ENCODE data around the gene ACER2.
A peak's percentile ranks its signal among the peaks of the same experiment; 100 is the strongest.
"Not testable (repeated sequence)": the region's sequence is repeated elsewhere in the genome, so short reads cannot be mapped to it uniquely, and the experiment has no call there.

The ACER2 gene

DNA sequence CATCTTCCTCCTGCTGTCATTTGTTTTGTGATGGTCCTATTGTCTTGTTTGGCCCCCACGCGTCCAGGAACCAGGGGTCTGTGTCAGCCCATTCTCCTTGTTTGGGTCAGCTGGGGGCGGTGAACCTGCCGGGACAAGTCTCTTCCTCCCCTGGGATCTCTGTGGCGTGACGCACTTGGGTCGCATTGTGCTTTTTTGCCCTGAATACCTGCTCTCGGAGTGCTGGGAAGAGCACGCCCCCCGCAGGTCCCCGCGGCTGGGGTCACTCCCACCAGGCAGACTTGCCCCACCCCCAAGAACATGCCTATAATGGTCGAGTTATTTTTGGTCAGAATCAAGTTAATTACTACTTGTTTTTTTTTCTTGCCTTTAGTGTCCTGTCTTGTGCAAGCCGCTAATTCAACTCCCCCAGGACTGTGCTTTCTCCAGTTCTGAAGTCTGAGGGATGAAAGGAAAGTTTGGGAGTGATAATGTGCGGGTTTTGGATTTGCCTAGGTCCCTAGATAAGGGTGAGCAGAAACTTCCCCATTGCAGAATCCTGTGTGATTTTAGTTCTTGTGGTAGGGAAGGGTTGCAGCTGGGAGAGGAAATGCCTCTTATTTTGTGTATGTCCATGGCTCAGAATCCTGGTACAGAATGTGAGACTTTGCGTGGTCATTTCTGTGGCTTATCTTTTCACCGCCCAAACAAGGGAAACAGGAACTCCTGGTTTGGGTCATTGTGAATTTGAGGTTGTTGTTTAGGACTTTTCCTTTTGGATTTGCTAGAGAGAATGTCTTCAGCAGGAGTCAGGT is 789 bp downstream of the ACER2 start:
- FAIRE-seq, result no peak

DNA sequence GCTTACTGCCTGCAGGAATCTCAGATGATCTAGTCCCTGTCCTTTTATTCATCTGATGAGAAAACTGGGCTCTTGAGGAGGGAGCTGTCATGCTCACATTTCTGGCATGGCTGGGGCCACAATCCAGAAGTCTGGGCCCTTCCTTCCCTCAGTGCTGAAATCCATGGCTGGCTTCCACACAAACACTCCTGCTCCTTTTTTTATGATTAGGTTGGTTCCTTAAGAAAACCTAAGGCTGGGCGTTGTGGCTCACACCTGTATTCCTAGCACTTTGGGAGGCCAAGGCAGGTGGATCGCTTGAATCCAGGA is 1.3 kb downstream of the ACER2 start:
- no peak for FAIRE-seq

DNA sequence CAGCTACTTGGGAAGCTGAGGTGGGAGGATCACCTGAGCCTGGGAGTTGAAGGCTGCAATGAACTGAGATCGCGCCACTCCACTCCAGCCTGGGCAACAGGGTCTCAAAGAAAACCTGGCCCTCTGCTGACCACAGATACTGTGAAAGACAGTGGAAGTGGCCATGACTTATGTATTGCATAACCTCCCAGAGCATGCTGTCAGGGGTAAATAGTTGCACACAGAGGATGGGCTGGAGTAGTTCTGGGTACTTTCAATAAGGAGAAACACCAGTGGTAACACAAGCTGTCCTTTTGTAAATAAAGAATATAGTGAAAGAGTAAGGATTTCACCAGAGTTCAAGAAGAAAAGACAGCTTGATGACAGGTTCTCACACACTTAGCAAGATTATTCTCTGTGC is 1.8 kb downstream of the ACER2 start:
- no peak for FAIRE-seq

DNA sequence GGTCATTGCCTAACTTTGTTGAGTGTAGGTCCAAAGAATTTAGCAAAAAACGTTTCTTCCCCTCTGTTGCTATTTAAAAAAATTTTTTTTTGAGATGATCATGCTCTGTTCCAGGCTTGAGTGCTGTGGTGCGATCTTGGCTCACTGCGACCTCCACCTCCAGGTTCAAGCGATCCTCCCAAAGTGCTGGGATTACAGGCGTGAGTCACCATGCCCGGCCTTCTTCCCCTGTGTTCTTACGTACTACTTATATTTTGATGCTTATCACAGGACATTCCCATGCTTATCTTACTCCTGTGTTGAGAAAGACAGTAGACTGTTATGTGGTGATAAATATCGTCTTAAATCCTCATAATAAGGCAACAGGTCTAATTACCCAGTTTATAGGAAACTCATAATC is 2.5 kb downstream of the ACER2 start:
- FAIRE-seq, result no peak

DNA sequence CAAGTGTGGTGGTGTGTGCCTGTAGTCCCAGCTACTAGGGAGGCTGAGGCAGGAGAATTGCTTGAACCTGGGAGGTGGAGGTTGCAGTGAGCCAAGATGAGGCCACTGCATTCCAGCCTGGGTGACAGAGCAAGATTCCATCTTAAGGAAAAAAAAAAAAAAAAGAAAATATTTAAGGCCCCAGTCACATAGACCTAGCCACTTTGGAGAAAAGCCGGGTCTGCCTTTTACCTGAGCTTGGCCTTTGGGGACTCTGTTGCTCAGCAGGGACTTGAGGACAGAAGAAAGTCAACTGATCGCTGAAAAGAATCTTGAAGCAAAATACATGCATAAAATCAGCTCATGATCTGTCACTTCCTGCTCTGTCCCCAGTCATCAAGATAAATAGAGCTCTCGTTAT is 4.6 kb downstream of the ACER2 start:
- not testable (repeated sequence) for FAIRE-seq

DNA sequence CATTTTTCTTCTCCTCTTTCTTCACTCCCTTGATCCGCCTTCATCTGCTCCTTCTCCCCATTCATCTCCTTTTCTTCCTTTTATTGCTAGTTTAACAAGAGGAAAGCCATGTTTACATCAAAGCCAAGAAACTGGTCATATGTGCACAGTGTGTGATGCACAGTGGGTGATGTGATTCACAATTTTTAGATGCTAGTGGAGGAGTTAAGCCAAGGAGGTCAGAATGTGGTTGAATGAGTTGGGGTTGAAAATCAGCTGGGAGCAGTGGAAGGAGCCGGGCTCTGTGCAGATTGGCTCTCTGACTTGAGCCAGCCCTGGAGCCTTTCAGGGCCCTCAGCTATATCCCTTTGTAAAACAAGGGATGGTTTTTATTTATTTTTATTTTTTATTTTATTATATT is 7.3 kb downstream of the ACER2 start:
- no peak for FAIRE-seq

DNA sequence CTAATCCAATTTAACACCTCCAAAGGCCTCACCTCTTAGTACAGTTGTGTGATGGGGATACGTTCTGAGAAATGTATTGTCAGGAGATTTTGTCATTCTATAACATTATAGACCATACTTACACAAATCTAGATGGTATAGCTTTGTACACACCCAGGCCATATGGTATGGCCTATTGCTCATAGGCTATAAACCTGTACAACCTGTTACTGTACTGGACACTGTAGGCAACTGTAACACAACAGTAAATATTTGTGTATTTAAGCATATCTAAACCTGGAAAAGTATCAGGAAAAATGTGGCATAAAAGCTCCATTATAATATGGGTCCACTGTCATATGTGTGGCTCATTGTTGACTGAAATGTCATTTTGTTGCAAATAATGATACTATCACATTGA is 12.1 kb downstream of the ACER2 start:
- no peak for FAIRE-seq

DNA sequence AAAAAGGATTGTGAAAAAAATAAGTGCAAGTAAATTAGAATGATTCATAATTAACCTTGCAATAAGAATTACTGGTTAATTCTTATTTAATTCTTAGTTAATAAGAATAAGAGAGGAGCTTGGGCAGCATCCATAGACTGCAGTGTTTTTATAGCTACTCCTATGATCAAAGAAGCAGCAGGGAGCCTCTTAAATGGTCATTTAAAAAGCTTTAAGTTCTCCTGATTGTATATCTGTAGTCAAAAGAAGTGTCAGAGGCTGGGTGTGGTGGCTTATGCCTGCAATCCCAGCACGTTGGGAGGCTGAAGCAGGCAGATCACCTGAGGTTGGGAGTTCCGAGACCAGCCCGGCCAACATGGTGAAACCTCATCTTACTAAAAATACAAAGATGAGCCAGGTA is 14.4 kb downstream of the ACER2 start:
- no peak for FAIRE-seq

DNA sequence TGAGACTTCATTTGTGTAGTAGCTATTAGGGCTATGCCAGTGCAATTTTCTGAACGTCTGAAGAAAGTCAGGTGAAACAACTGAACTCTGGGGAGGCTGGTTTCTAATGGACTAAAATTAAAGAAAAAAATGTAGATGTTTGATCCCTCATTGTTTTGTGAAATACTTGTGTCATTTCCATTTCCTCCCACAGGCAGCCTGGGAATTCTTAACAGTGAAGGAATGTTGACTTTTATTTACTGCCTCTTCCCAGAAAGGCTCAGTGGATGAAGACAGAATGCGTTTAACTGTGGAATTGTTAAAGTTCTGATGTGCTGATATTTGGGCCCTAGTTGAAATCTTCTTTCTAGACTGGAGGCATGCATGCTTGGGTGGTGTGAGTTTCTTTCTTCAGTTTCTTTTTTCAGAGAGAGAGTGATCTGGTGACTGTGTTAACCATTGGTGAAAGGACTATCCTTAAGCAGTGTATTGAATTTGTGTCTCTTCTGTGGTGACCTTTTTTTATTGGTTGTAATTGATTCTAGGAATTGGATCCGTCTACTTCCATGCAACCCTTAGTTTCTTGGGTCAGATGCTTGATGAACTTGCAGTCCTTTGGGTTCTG is 15.5 kb downstream of the ACER2 start:
- FAIRE-seq, result no peak

DNA sequence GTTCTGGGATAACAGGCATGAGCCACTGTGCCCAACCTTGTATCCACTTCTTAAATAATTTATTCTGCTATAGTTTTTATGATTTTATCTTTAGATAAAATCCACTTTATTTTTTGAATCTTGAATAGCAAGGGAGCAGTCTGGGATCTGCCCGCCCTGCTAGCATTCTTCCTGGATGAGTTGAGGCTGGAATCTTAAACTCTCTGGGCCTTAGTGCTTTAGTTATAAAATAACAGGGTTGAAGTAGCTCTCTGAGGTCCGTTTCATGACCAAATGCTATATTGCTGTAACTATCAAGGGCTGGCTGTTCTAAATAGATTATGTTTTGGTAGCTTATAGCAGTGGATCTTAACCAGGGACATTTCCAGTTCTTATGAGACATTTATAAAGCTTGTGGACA is 20.8 kb downstream of the ACER2 start:
- no peak for FAIRE-seq

DNA sequence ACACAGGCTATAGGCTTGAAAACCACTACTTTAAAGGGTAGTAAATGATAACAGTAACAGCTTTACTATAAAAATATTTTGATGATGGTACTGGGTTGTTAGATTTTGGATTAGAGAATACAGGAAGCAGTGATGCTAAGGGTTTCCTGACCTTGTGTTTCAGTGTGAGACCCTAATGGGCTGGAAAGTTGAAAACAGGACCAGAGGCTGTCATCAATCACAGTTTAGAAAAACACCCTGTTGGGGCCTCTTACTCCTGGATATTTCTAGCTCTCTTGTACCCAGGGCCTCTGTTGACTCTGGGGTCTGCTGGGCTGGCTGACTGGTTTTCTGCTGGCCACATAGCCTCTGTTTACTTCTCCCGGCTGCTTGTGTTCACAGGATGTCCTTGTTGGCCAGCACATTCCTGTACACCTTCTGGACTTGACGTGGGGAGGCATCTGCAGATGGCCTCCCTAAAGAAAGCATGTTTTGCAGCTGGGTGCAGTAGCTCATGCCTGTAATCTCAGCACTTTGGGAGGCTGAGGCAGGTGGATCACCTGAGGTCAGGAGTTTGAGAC is 21.5 kb downstream of the ACER2 start:
- FAIRE-seq, result no peak

DNA sequence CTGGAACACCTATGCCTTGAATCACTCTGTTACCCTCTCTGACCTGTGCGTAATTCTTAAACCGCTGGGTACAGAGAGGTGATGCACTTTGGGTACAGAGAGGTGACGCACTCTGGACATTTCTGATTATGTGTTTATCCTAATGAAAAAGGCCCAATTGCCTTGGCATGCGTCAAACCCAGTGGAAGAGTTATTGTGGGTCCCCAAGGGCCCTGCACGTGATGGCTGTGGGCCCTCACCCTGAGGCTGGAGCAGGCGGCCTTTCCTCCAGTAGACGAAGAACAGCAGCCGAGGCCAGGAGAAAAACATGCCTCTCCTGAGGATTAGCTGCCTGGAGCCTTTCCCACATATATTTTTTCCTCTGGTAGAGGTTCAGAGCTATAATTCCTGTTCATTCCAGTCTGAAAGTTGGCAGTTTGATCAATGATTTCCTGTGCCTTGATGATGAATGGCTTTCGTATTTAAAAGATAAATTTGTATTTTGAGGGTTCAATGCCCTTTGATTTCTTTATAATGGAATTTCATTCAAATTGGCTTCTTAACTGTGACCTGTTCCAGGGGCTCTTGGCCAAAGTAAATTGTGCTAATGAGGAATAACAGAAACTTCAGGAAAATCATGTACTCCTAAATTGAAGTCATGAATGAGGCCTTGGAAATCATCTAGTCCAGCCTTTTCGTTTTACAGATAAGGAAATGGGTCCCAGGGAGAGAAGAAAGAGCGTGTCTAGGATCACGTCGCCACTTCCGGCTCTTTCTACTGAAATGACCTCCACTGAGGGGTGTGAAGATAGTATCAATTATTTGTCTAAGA is 22.8 kb downstream of the ACER2 start:
- FAIRE-seq, result no peak

DNA sequence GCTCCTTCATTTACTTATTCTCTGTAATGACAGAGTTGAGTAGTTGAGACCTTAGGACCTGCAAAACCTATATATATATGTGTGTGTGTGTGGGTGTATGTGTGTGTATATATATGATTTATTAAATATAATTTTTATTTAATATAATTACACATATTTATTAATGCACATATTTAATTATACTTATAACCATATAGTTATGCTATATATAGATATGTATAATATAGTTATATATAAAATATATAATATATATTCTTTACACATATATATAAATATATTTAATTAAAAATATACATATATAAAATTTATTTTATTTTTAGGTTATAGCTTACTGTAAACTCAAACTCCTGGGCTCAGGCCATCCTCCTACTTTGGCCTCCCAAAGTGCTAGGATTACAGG is 23.7 kb downstream of the ACER2 start:
- FAIRE-seq, result peak; percentile 89

DNA sequence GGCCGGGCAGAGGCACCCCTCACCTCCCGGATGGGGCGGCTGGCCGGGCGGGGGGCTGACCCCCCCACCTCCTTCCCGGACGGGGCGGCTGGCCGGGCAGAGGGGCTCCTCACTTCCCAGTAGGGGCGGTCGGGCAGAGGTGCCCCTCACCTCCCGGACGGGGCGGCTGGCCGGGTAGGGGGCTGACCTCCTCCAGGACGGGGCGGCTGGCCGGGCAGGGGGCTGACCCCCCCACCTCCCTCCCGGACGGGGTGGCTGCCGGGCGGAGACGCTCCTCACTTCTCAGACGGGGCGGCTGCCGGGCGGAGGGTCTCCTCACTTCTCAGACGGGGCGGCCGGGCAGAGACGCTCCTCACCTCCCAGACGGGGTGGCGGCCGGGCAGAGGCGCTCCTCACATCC is 24.9 kb downstream of the ACER2 start:
- FAIRE-seq, result not testable (repeated sequence)

DNA sequence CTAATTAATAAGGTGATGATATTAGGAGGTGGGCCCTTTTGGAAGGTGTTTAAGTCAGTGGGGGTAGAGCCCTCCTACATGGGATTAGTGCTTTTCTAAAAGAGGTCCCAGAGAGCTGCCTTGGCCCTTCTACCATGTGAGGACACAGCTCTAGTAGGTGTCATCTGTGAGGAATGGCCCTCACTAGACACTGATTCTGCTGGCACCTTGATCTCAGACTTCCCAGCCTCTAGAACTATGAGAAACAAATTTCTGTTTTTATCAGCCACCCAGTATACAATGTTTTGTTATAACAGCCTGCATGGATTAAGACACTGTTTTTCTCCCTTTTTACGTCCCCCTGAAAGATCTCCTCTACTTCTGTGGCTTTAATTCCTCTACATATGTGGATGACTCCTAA is 31.6 kb downstream of the ACER2 start:
- no peak for FAIRE-seq

DNA sequence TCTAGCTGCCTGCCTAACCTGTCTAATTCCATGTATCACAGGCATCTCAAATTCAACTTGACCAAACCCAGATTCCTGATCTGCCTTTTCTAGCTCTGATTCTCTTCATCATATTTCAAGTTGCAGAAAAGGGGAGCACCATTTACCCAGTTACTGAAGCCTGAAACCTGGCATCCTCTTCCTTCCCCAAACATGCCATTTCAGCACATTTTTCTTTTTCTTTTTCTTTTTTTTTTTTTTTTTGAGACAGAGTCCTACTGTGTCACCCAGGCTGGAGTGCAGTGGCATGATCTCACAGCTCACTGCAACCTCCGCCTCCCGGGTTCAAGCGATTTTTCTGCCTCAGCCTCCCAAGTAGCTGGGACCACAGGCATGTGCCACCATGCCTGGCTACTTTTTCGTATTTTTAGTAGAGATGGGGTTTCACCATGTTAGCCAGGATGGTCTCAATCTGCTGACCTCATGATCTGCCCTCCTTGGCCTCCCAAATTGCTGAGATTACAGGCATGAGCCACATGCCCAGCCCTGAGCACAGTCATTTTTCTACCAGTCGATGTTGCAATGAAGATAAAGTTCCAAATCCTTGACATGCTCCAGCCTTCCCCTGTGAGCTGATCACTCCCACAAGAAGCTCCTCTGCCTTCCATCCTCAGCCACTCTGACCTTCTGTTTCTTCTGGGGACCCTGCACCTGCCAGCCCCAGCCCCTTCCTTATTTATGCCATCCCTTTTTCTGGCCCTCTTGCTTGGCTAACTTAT is 32.2 kb downstream of the ACER2 start:
- no peak for FAIRE-seq

DNA sequence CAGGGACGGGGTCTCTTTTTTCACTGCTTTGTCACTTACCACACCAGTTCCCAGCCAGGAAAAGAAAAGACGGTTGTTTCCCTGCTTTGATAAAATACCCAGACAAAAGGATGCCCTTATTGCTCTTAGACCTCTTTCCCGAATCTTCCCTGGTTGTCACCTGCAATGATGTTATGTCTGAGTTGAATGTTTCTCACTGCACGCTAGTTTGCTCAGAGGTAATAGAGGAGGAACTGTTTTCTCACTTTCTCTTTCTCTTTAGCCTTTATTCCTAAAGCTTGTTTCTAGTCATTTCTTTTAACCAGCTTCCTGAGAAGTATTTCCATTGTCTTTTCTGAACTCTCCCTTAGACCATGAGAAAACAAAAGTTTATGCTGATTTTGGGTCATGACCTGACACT is 32.9 kb downstream of the ACER2 start:
- no peak for FAIRE-seq

DNA sequence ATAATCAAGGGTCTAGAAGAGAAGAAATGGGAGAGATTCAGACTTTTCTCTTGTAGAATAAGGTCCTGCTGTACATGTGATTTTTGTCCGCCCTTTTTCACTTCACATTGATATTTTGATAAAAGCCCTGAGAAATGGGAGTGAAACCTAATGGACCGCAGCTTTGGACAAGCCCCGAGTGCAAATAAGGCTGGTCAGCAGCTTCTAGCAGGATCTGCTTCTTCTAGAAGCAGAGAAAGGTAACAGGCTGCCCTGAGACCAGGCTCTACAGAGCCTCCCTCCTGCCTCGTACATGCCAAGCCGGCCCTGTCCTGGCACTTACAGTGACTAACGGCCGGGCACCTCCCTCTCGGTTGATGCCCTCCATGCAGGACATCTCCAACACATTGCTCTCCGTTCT is 33.4 kb downstream of the ACER2 start:
- no peak for FAIRE-seq

DNA sequence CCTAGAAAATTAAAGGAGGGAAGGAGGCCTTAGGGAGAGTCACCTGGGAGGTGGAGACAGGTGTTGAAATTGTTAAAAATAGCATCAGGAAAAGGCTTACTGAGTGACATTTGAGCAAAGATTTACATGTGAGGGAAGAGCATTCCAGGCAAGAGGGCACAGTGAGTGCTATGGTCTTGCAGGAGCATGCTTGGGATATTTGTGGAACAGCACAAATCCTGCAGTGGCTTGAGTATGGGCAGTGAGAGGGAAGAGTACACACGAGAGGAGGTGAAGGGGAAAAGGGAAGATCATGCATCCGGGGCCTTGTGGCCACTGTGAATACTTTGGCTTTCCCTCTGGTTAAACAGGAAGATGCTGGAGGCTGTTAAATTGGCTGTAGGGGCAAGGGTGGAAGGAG is 36.6 kb downstream of the ACER2 start:
- no peak for FAIRE-seq

DNA sequence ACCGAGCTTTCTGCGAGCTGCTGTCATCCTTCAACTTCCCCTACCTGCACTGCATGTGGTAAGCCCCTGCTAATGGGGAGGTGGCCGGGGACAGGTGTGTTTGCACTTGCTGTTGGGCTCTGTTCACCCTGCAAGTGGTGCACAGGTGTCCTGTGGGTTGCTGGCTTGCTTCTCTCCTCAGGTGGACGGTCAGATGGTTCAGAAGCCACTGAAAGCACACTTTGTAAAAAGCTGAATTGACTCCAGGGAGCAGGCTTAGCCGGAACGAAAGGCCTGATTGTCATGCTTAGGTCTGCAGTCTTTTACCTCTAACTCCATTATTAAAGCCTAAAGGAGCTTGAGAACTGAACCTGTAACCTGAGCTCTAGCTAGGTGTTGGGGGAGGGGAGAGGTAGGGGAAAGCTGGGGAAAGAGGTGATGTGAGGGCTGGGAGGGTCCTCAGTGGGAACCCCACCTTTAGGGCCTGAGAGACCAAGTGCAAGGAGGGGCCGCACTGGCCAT is 37.6 kb downstream of the ACER2 start:
- no peak for FAIRE-seq

DNA sequence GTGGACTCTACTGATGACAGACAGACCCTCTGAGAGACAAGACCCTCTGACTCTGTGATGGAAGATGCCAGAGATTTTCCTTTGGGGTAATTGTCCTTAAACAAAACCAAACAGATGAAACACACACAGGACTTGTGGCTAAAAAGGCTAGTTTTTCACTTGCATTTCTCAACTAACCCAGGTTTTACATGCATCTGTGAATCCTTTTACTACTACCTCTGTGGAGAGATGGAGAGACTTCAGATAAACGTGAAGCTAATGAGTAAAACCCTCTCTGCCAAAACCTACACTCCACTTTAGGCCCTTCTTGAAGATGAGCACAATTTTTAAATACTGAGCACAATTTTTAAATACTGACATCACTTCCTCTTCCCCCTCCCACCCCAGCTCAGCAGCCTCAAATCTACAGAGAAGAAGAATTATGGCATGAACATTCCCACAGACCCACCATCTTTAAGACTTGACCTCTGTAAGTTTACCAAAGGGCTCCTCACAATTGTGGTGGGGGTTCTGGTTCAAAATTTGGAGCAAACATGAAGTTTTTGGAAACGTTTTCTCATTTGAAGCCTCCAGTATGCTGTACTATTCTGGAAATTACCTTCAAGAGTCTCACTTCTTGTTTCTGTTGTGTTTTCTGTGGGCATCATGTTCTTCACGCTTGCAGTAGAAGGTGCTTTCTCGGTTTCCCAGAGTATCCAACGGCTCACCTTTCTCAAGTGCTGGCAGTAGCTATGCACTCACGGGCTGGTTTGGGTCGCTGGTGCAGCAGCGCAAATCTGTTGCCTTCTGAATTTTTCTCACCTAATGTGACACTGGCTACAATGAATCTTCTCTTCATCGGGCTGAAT is 42.7 kb downstream of the ACER2 start:
- FAIRE-seq, result no peak

DNA sequence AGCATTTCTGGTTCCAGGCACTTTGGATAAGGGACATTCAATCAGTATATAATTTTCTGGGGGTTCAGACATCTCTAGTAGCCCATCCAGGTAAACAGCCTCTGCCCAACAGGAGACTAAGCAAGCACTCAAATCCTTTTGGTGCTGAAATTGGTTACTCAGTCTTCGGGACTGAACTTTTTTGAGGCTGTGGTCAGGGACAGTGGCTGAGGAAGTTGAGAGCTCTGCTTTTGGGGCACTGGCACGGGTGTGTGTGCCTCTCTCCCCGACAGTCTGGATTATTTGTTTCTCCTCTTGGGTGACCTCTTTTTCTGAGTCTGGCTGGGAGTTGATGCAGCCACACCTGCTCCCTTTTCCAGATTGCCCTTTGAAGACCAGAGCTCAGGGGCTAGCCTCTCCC is 47.6 kb downstream of the ACER2 start:
- FAIRE-seq, result no peak

Data from G401.6 (cell line).